H1 (cell line): Measurements from ENCODE around the gene CDKN1A. TPM values are rescaled to one million over a fixed set of nuclear protein-coding genes. Genes with fewer than 3 reads are reported as not detected.

ENCODE experiments used
- CTCF ChIA-PET: fragments of 300-600 bp; sonication (Branson Sonifier 250); formaldehyde crosslinking; loops from one replicate; lab custom pipeline; 2021; ENCODE audit not compliant: partially characterized antibody; lab: Charles Lee
- POLR2A ChIA-PET: fragments of 300-600 bp; sonication (Branson Sonifier 250); formaldehyde crosslinking; loops from one replicate; lab custom pipeline; 2021; ENCODE audit warnings: inconsistent platforms; ENCODE audit not compliant: partially characterized antibody; lab: Charles Lee
- DNase-seq, 2 experiments: peaks; one replicate each; pipeline versions ENCODE4 v3.0.0 to v3.0.0-alpha.2; 2010 to 2022; ENCODE audit warnings: low spot score in 2 of 2, low read depth in 1 of 2, mixed read lengths in 1 of 2
- FAIRE-seq: peaks from 2 replicates; lab custom pipeline; 2011; peaks lifted over from hg19 to GRCh38; lab: Jason Lieb, UNC
- H2AFZ ChIP-seq: 2 replicates; pipeline ENCODE4 v1.8.1; 2012; ENCODE audit warnings: low read length, inconsistent platforms
- H2AK5ac ChIP-seq: 2 replicates; pipeline ENCODE4 v1.6.1; 2013; ENCODE audit warnings: low read depth, low read length
- H2BK120ac ChIP-seq: replicated peaks from 2 replicates; pipeline ENCODE3; 2013; ENCODE audit warnings: low read depth, low read length, inconsistent platforms
- H2BK12ac ChIP-seq: 2 replicates; pipeline ENCODE4 v1.6.1; 2013; ENCODE audit warnings: low read depth, low read length
- H2BK15ac ChIP-seq: 2 replicates; pipeline ENCODE4 v1.6.1; 2013; ENCODE audit warnings: low read length
- H2BK20ac ChIP-seq: 2 replicates; pipeline ENCODE4 v1.6.1; 2013; ENCODE audit warnings: low read length
- H2BK5ac ChIP-seq: 2 replicates; pipeline ENCODE4 v1.6.1; 2013; ENCODE audit warnings: low read depth, low read length
- H3K14ac ChIP-seq: 2 replicates; pipeline ENCODE4 v1.6.1; 2013; ENCODE audit warnings: inconsistent platforms; ENCODE audit not compliant: insufficient read length
- H3K18ac ChIP-seq: 2 replicates; pipeline ENCODE4 v1.6.1; 2013; ENCODE audit warnings: low read length; ENCODE audit errors: extremely low read depth
- H3K23ac ChIP-seq: 2 replicates; pipeline ENCODE4 v1.6.1; 2013; ENCODE audit warnings: inconsistent platforms; ENCODE audit not compliant: insufficient read length
- H3K23me2 ChIP-seq: 2 replicates; pipeline ENCODE4 v1.6.1; 2013; ENCODE audit warnings: low read depth, low read length
- H3K27ac ChIP-seq: 2 replicates; pipeline ENCODE4 v1.6.1; 2011; ENCODE audit warnings: low read depth, low read length, inconsistent platforms
- H3K27me3 ChIP-seq, 4 experiments: replicated peaks in 1 of 4; 1 replicate in 1 of 4; 2 replicates in 3 of 4; pipeline versions ENCODE4 v1.6.1 to v1.8.1; 2011 to 2013; ENCODE audit warnings: low read length in 3 of 4, mild to moderate bottlenecking in 3 of 4, inconsistent platforms in 2 of 4, mixed read lengths in 2 of 4, moderate library complexity in 1 of 4; ENCODE audit not compliant: control insufficient read depth in 3 of 4, insufficient read depth in 3 of 4; ENCODE audit errors: extremely low read depth in 1 of 4
- H3K36me3 ChIP-seq, 4 experiments: 2 replicates each; pipeline versions ENCODE4 v1.6.1 to v1.8.1; 2011 to 2013; ENCODE audit warnings: mild to moderate bottlenecking in 4 of 4, low read length in 3 of 4, moderate library complexity in 2 of 4, control low read depth in 1 of 4, inconsistent platforms in 1 of 4; ENCODE audit not compliant: insufficient read depth in 4 of 4, control insufficient read depth in 2 of 4
- H3K4ac ChIP-seq: replicated peaks from 2 replicates; pipeline ENCODE3; 2013; ENCODE audit warnings: low read length, low read depth, mixed read lengths, inconsistent platforms; ENCODE audit not compliant: insufficient read length
- H3K4me1 ChIP-seq, 4 experiments: replicated peaks in 1 of 4; 1 replicate in 1 of 4; 2 replicates in 3 of 4; pipeline versions ENCODE4 v1.6.1 to v1.8.1; 2011 to 2013; ENCODE audit warnings: low read length in 3 of 4, inconsistent platforms in 2 of 4, mixed read lengths in 1 of 4; ENCODE audit not compliant: insufficient read depth in 4 of 4, control insufficient read depth in 3 of 4
- H3K4me2 ChIP-seq, 2 experiments: 2 replicates each; pipeline versions ENCODE4 v1.6.1 to v1.8.1; 2011 to 2013; ENCODE audit warnings: low read depth in 2 of 2, low read length in 2 of 2, control low read depth in 1 of 2, inconsistent platforms in 1 of 2, mild to moderate bottlenecking in 1 of 2; ENCODE audit not compliant: insufficient read depth in 1 of 2
- H3K4me3 ChIP-seq, 4 experiments: fragments of 200-600, 300-600 bp in 1 of 4; sonication (generic), shearing (Covaris generic), sonication (Bioruptor Twin) in 1 of 4; 2 replicates each; pipeline versions ENCODE4 v1.5.1 to v1.8.1; 2011 to 2016; ENCODE audit warnings: low read length in 4 of 4, low read depth in 3 of 4, control low read depth in 2 of 4, inconsistent platforms in 2 of 4, mild to moderate bottlenecking in 2 of 4, mixed read lengths in 1 of 4, moderate library complexity in 1 of 4; ENCODE audit not compliant: insufficient read depth in 2 of 4; ENCODE audit errors: extremely low read depth in 1 of 4
- H3K56ac ChIP-seq: replicated peaks from 2 replicates; pipeline ENCODE3; 2013; ENCODE audit warnings: low read depth, mild to moderate bottlenecking, mixed read lengths, low read length, inconsistent platforms; ENCODE audit not compliant: insufficient read length
- H3K79me1 ChIP-seq: 2 replicates; pipeline ENCODE4 v1.6.1; 2013; ENCODE audit warnings: low read depth, low read length, control low read depth
- H3K79me2 ChIP-seq, 2 experiments: 2 replicates each; pipeline versions ENCODE4 v1.6.1 to v1.8.1; 2012 to 2013; ENCODE audit warnings: low read length in 2 of 2, mild to moderate bottlenecking in 2 of 2, inconsistent platforms in 1 of 2; ENCODE audit not compliant: insufficient read depth in 2 of 2, control insufficient read depth in 1 of 2
- H3K9ac ChIP-seq, 4 experiments: replicated peaks in 1 of 4; 1 replicate in 1 of 4; 2 replicates in 3 of 4; pipeline versions ENCODE4 v1.6.1 to v1.8.1; 2011 to 2013; ENCODE audit warnings: low read depth in 3 of 4, low read length in 3 of 4, control low read depth in 2 of 4, mild to moderate bottlenecking in 2 of 4, moderate library complexity in 2 of 4, inconsistent platforms in 1 of 4; ENCODE audit errors: extremely low read depth in 1 of 4
- H3K9me3 ChIP-seq, 2 experiments: 2 replicates each; pipeline versions ENCODE4 v1.6.1 to v1.8.1; 2012 to 2013; ENCODE audit warnings: mild to moderate bottlenecking in 2 of 2, moderate library complexity in 2 of 2, control low read depth in 1 of 2, inconsistent platforms in 1 of 2, low read depth in 1 of 2, low read length in 1 of 2, mixed read lengths in 1 of 2; ENCODE audit not compliant: insufficient read depth in 2 of 2
- H4K20me1 ChIP-seq, 2 experiments: replicated peaks in 1 of 2; 2 replicates each; pipeline versions ENCODE3 to v1.8.1; 2011 to 2013; ENCODE audit warnings: inconsistent platforms in 2 of 2, low read length in 2 of 2, mild to moderate bottlenecking in 1 of 2; ENCODE audit not compliant: insufficient read depth in 2 of 2, control insufficient read depth in 1 of 2
- H4K5ac ChIP-seq: 2 replicates; pipeline ENCODE4 v1.6.1; 2013; ENCODE audit warnings: low read length, low read depth, mixed read lengths, inconsistent platforms; ENCODE audit not compliant: insufficient read length
- H4K8ac ChIP-seq: 2 replicates; pipeline ENCODE4 v1.8.0; 2013; ENCODE audit warnings: mild to moderate bottlenecking, moderate library complexity, low read length, inconsistent platforms; ENCODE audit not compliant: insufficient read depth; ENCODE audit errors: extremely low read depth
- H4K91ac ChIP-seq: replicated peaks from 2 replicates; pipeline ENCODE3; 2013; ENCODE audit warnings: low read length, mixed read lengths, inconsistent platforms; ENCODE audit not compliant: insufficient read length
- ATF3 ChIP-seq: IDR thresholded peaks from 2 replicates; pipeline ENCODE4 v1.6.1; 2011; ENCODE audit warnings: low read depth, mild to moderate bottlenecking, low read length; ENCODE audit not compliant: insufficient read depth
- MAX ChIP-seq: IDR thresholded peaks from 2 replicates; pipeline ENCODE4 v1.6.1; 2012; ENCODE audit warnings: inconsistent platforms
- RAD21 ChIP-seq, 2 experiments: IDR thresholded peaks in 1 of 2; conservative IDR thresholded peaks in 1 of 2; 2 replicates each; pipeline ENCODE4 v1.6.1; 2011; ENCODE audit warnings: low read depth in 2 of 2, low read length in 2 of 2, improper control_type of control experiment in 1 of 2, inconsistent platforms in 1 of 2, mild to moderate bottlenecking in 1 of 2, moderate library complexity in 1 of 2
- SP1 ChIP-seq: IDR thresholded peaks from 2 replicates; pipeline ENCODE4 v1.6.1; 2011; ENCODE audit warnings: low read depth, low read length
- TAF7 ChIP-seq: optimal IDR thresholded peaks from 2 replicates; pipeline ENCODE3; 2011; ENCODE audit warnings: low read depth, mild to moderate bottlenecking, inconsistent platforms, low read length, moderate library complexity, borderline replicate concordance
- TEAD4 ChIP-seq: IDR thresholded peaks from 2 replicates; pipeline ENCODE4 v1.6.1; 2012; ENCODE audit warnings: low read depth, low read length, inconsistent platforms, mixed read lengths
- WGBS, 2 experiments: shearing (Covaris generic) in 1 of 2; methylation state at CpG; one replicate each; pipeline versions ENCODE4 v1.1.6 to v1.1.7; 2013 to 2015; ENCODE audit warnings: low lambda C conversion rate in 2 of 2, mixed read lengths in 2 of 2, inconsistent platforms in 1 of 2, low coverage in 1 of 2, missing lambda C conversion rate in 1 of 2; ENCODE audit not compliant: insufficient replicate concordance in 2 of 2, insufficient coverage in 1 of 2, insufficient read length in 1 of 2; ENCODE audit errors: extremely low coverage in 1 of 2, missing lambda C conversion rate in 1 of 2; 5-methylcytosine and 5-hydroxymethylcytosine counted together
- polyA plus RNA-seq, 7 experiments: library from polyadenylated mRNA; depleted of rRNA in 3 of 7; stranded (reverse) in 5 of 7; unstranded in 2 of 7; fragments of >200 nt in 5 of 7; fragments of 200-250 nt in 2 of 7; gene quantifications; 1 replicate in 5 of 7; 2 replicates in 1 of 7; 4 replicates in 1 of 7; pipeline versions ENCODE4 v1.2.1 to v1.2.3, GENCODE V29; 2011 to 2013; ENCODE audit warnings: missing spikeins in 2 of 7, mixed read lengths in 2 of 7
- total RNA-seq: library from RNA; stranded (reverse); fragmentation: NEBNext Ultra II Directional; extraction: Animal tissue kit (Norgen Biotek cat#: 25700); gene quantifications from 2 replicates; pipeline ENCODE4 v1.2.1, GENCODE V29; 2021
- TF ChIP-seq, protein P1 (sequence below): IDR thresholded peaks from 2 replicates; pipeline ENCODE4 v1.6.1; 2011; ENCODE audit warnings: low read length, improper control_type of control experiment

Gene CDKN1A
- total and polyA plus RNA-seq, 2 of the 8 experiments (the other 6 are each of a cell fraction or from before 2014, with no cell fraction given) = 15.2 to 36.0 TPM

GRCh38 chr6:36663504-36664446 is 14.7 kb upstream of the CDKN1A start:
- TF ChIP-seq, protein P1, sequence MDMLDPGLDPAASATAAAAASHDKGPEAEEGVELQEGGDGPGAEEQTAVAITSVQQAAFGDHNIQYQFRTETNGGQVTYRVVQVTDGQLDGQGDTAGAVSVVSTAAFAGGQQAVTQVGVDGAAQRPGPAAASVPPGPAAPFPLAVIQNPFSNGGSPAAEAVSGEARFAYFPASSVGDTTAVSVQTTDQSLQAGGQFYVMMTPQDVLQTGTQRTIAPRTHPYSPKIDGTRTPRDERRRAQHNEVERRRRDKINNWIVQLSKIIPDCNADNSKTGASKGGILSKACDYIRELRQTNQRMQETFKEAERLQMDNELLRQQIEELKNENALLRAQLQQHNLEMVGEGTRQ = no peak
- TF ChIP-seq SP1 (no peak), RAD21 (IDR thresholded peaks at IDR 0.05 in 1 of 2, conservative IDR thresholded peaks at IDR 0.05 in 1 of 2; ENCODE audit: low read depth in 2 of 2, low read length in 2 of 2) (no peak), MAX (no peak), TAF7 (no peak), ATF3 (no peak), TEAD4 (no peak)
- no peak overlapping the region for H2BK5ac ChIP-seq
- H2BK20ac ChIP-seq = peak overlapping the region; percentile 49; the same call in 1 of the 2 replicates
- H3K9ac ChIP-seq = no peak overlapping the region
- H2BK120ac ChIP-seq = no peak overlapping the region
- no peak overlapping the region for H3K23ac ChIP-seq
- no peak overlapping the region for H3K14ac ChIP-seq
- H3K9me3 ChIP-seq = no peaks in the 10 kb centered on the region
- H2AFZ ChIP-seq = no peak overlapping the region
- H2BK12ac ChIP-seq = no peak overlapping the region
- no peak overlapping the region for H4K8ac ChIP-seq
- no peak overlapping the region for H2BK15ac ChIP-seq
- H3K4me1 ChIP-seq = peaks cover 7 to 27% (median 17%) of the 10 kb centered on the region in 4 experiments
- H3K79me2 ChIP-seq = no peaks in the 10 kb centered on the region
- H3K36me3 ChIP-seq = no peaks in the 10 kb centered on the region
- no peak overlapping the region for H3K56ac ChIP-seq
- H3K18ac ChIP-seq = no peak overlapping the region
- H3K27me3 ChIP-seq = peaks cover 0 to 4% (median 0%) of the 10 kb centered on the region in 4 experiments; a peak in 2 of 7 replicates
- 91% methylated on average over 4 of the region's 4 CpGs; no CpG with 5 or more reads in 1 of the 2 experiments for WGBS, 2 experiments
- H3K4ac ChIP-seq = no peak overlapping the region
- ChIA-PET POLR2A (interaction anchor here (0.7 to 8.6 kb wide), 4 partner anchors 13 to 69 kb away, joined by 3 to 109 read pairs (median 3); partner anchors contain the start of gene CDKN1A), CTCF (interaction anchor here (0.6 to 7.2 kb wide), 7 partner anchors 16 to 240 kb away, joined by 3 to 67 read pairs (median 5); partner anchors contain the start of gene CDKN1A)
- H3K79me1 ChIP-seq = no peaks in the 10 kb centered on the region
- H3K4me2 ChIP-seq = no peak overlapping the region
- no peak overlapping the region for H3K4me3 ChIP-seq
- peaks cover 0 to 2% of the 10 kb centered on the region in 2 experiments for H4K20me1 ChIP-seq
- H3K23me2 ChIP-seq = peaks cover 7% of the 10 kb centered on the region; the same call in 1 of the 2 replicates
- H4K91ac ChIP-seq = no peak overlapping the region
- no peak overlapping the region for H3K27ac ChIP-seq
- no peak for DNase-seq
- H4K5ac ChIP-seq = no peak overlapping the region
- FAIRE-seq = no peak
- H2AK5ac ChIP-seq = peak overlapping the region; percentile 7; the same call in 1 of the 2 replicates
